Endothelial cell of hepatic sinusoid (primary cell): ENCODE results near the gene TAB2.

Experiments
- in situ Hi-C: cut with HindIII; loops from 2 replicates; pipeline ENCODE4 v1.10.0; 2017; ENCODE audit warnings: low sequenced_read_pairs

The TAB2 gene

GRCh38 chr6:149317644-149318571, at the start of gene TAB2:
Gene TAB2, plus strand, starts transcription at chr6:149317712. Its CDS starts 52,286 bp downstream, at chr6:149369998.
- in situ Hi-C loops = no loop called here

- in situ Hi-C loops = no loop called here
Measured at GRCh38 chr6:149268146-149268545, 49.4 kb upstream of the TAB2 start.

- in situ Hi-C loops = no loop called here
Measured at GRCh38 chr6:149268768-149269167, 48.7 kb upstream of the TAB2 start.

GRCh38 chr6:149270616-149271015, 46.9 kb upstream of the TAB2 start:
- in situ Hi-C loops = no loop called here

- in situ Hi-C loops = no loop called here
Measured at GRCh38 chr6:149271348-149272340, 45.9 kb upstream of the TAB2 start.

GRCh38 chr6:149273318-149273717, 44.2 kb upstream of the TAB2 start:
- in situ Hi-C loops = no loop called here

GRCh38 chr6:149275621-149276020, 41.9 kb upstream of the TAB2 start:
- in situ Hi-C loops = no loop called here

GRCh38 chr6:149277621-149278020, 39.9 kb upstream of the TAB2 start:
- in situ Hi-C loops = no loop called here

GRCh38 chr6:149278997-149279396, 38.5 kb upstream of the TAB2 start:
- in situ Hi-C loops = no loop called here

GRCh38 chr6:149284904-149285303, 32.6 kb upstream of the TAB2 start:
- in situ Hi-C loops = loop anchor here (5.0 kb wide), 1 partner anchor 48 kb away; no protein-coding TSS in a partner anchor

GRCh38 chr6:149285626-149286025, 31.9 kb upstream of the TAB2 start:
- in situ Hi-C loops = no loop called here

GRCh38 chr6:149286905-149287304, 30.6 kb upstream of the TAB2 start:
- in situ Hi-C loops = no loop called here

GRCh38 chr6:149289192-149289781, 28.2 kb upstream of the TAB2 start:
- in situ Hi-C loops = no loop called here

- in situ Hi-C loops = no loop called here
Measured at GRCh38 chr6:149289966-149290365, 27.5 kb upstream of the TAB2 start.

- in situ Hi-C loops = no loop called here
Measured at GRCh38 chr6:149293244-149293643, 24.3 kb upstream of the TAB2 start.

- in situ Hi-C loops = no loop called here
Measured at GRCh38 chr6:149300563-149300962, 16.9 kb upstream of the TAB2 start.

GRCh38 chr6:149302723-149303122, 14.8 kb upstream of the TAB2 start:
- in situ Hi-C loops = no loop called here

- in situ Hi-C loops = no loop called here
Measured at GRCh38 chr6:149303468-149303867, 14.0 kb upstream of the TAB2 start.

- in situ Hi-C loops = no loop called here
Measured at GRCh38 chr6:149305372-149305771, 12.1 kb upstream of the TAB2 start.

GRCh38 chr6:149306967-149307366, 10.5 kb upstream of the TAB2 start:
- in situ Hi-C loops = no loop called here

GRCh38 chr6:149311293-149311692, 6.2 kb upstream of the TAB2 start:
- in situ Hi-C loops = no loop called here
